GM18499 (cell line): ENCODE measurements around the gene CNTFR.

Experiments
- ATAC-seq: cut with Tn5 transposase; IDR thresholded peaks from one replicate; pipeline ENCODE4 v1.9.1; 2021; ENCODE audit warnings: moderate number of reproducible peaks; ENCODE audit not compliant: insufficient read depth, unreplicated experiment

The CNTFR gene

GRCh38 chr9:34591248-34591916 is 1.9 kb upstream of the CNTFR start:
- ATAC-seq = no peak

GRCh38 chr9:34590381-34591247 is 1.1 kb upstream of the CNTFR start:
- ATAC-seq = no peak

- no peak for ATAC-seq
Observed at GRCh38 chr9:34588671-34589635, 571 bp downstream of the CNTFR start.

GRCh38 chr9:34587271-34587670 is 2.3 kb downstream of the CNTFR start:
- ATAC-seq = no peak

GRCh38 chr9:34585946-34586669 is 3.4 kb downstream of the CNTFR start:
- no peak for ATAC-seq

- no peak for ATAC-seq
Observed at GRCh38 chr9:34584970-34585369, 4.6 kb downstream of the CNTFR start.

GRCh38 chr9:34582787-34583186 is 6.7 kb downstream of the CNTFR start:
- ATAC-seq = no peak

- no peak for ATAC-seq
Observed at GRCh38 chr9:34581318-34581717, 8.2 kb downstream of the CNTFR start.

GRCh38 chr9:34580358-34580757 is 9.2 kb downstream of the CNTFR start:
- ATAC-seq = no peak

GRCh38 chr9:34579808-34580163 is 9.7 kb downstream of the CNTFR start:
- ATAC-seq = no peak

GRCh38 chr9:34579104-34579807 is 10.3 kb downstream of the CNTFR start:
- no peak for ATAC-seq

- no peak for ATAC-seq
Observed at GRCh38 chr9:34578241-34579103, 11.1 kb downstream of the CNTFR start.

GRCh38 chr9:34577400-34578240 is 11.9 kb downstream of the CNTFR start:
- ATAC-seq = no peak

GRCh38 chr9:34576597-34577399 is 12.7 kb downstream of the CNTFR start:
- ATAC-seq = no peak

- ATAC-seq = no peak
Observed at GRCh38 chr9:34575862-34576596, 13.5 kb downstream of the CNTFR start.

GRCh38 chr9:34575241-34575640 is 14.3 kb downstream of the CNTFR start:
- no peak for ATAC-seq
